ENCODE measurements around the gene DGKH. TPM values are rescaled to one million over a fixed set of nuclear protein-coding genes. Genes with fewer than 3 reads are reported as not detected.

Gene DGKH
- total RNA-seq, 1 experiment from 2014 or later: 9.3 TPM

DNA sequence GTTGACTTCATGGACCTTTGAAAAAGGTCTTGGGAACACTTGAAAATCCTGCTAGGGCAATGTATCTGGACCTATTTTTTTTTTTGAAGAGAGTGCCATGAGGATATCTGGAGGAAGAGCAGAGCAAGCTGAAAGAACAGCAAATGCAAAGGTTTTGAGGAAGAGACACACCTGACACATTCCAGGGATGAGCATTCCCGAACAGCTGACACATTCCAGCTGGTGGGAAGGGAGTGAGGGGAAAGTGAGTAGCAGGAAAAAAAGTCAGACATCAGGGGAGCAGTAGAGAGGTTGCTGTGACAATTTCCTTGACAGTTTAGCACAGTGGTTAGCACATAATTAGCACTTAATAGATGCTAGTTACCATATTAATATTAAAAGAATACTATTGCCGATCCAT is 14.7 kb downstream of the DGKH start:
- H3F3A ChIP-seq (ENCODE audit: insufficient read depth, low read depth): no peaks in the 10 kb centered on the region
- TF ChIP-seq, protein P1, sequence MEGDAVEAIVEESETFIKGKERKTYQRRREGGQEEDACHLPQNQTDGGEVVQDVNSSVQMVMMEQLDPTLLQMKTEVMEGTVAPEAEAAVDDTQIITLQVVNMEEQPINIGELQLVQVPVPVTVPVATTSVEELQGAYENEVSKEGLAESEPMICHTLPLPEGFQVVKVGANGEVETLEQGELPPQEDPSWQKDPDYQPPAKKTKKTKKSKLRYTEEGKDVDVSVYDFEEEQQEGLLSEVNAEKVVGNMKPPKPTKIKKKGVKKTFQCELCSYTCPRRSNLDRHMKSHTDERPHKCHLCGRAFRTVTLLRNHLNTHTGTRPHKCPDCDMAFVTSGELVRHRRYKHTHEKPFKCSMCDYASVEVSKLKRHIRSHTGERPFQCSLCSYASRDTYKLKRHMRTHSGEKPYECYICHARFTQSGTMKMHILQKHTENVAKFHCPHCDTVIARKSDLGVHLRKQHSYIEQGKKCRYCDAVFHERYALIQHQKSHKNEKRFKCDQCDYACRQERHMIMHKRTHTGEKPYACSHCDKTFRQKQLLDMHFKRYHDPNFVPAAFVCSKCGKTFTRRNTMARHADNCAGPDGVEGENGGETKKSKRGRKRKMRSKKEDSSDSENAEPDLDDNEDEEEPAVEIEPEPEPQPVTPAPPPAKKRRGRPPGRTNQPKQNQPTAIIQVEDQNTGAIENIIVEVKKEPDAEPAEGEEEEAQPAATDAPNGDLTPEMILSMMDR (conservative IDR thresholded peaks at IDR 0.05): no peak
- no peak for TF ChIP-seq EZH2 (IDR thresholded peaks at IDR 0.05; ENCODE audit: low read depth)
- H3K9me3 ChIP-seq (ENCODE audit: insufficient read depth, low read depth): no peaks in the 10 kb centered on the region
- no peak overlapping the region for H3K4me2 ChIP-seq
- H3K4me3 ChIP-seq: no peak overlapping the region
- no peak overlapping the region for H3K27ac ChIP-seq
- H3K27me3 ChIP-seq (ENCODE audit: insufficient read depth, low read depth): no peaks in the 10 kb centered on the region
- H4K20me1 ChIP-seq (ENCODE audit: insufficient read depth): no peaks in the 10 kb centered on the region; the same call in 1 of the 2 replicates
- intact Hi-C loops (cut with micrococcal nuclease; ENCODE audit: unreplicated experiment): no loop called here
- no peak overlapping the region for H2AFZ ChIP-seq
- no TSS peak for BruUV-seq (replicated peaks)
- DNase-seq: no peak
- ChIA-PET CTCF (no interaction called here), POLR2A (ENCODE audit: unreplicated experiment) (no interaction called here)
- H3K79me2 ChIP-seq (ENCODE audit: low read depth): no peaks in the 10 kb centered on the region
- H3K4me1 ChIP-seq (replicated peaks; ENCODE audit: insufficient read depth): no peaks in the 10 kb centered on the region
- no peaks in the 10 kb centered on the region for H3K36me3 ChIP-seq (ENCODE audit: low read depth)
- H3K9me2 ChIP-seq (ENCODE audit: insufficient read depth): no peaks in the 10 kb centered on the region

DNA sequence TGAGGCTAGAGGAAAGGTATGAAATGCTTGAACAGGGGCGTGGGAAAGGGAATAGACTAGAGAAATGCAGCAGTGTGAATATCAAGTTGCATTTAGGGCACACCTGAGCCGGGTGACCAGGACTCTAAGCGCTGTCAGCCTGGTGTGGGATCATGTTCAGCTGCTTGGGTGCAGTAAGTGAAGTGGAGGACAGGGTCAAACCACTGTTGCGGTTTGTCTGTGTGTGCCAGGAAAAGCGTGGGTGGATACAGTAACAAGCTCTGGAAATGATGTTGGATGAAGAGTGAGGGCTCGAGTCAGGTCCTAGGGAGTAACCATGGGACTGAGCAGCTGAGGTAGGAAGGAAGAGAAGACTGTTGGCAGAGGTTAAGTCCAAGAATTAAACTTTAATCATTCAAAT is 15.8 kb downstream of the DGKH start:
- Histone ChIP-seq H3K4me2 (no peak overlapping the region), H4K20me1 (ENCODE audit: insufficient read depth) (no peaks in the 10 kb centered on the region; the same call in 1 of the 2 replicates), H3K79me2 (ENCODE audit: low read depth) (no peaks in the 10 kb centered on the region)

DNA sequence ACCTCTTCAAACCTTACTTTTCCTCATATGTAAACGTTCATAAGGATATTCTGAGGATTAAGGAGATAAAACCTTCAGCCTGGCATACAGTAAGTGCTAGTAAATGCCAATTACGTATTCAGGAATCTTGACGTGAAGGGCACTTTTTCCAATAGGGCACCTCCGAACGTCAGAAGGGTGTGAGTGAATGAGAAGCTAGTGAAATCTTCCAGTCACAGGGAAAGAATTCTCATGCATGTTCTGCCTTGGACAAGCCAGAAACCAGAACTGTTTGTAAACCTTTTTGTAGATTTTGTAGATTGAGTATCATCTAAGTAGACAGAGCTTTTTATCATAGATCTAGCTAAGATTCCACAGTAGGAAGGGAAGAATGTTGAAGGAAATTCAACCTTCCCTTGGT is 16.5 kb downstream of the DGKH start:
- no peaks in the 10 kb centered on the region for H3K4me1 ChIP-seq (replicated peaks; ENCODE audit: insufficient read depth)
- ChIA-PET POLR2A (ENCODE audit: unreplicated experiment) (no interaction called here), CTCF (no interaction called here)
- no peaks in the 10 kb centered on the region for H3K9me2 ChIP-seq (ENCODE audit: insufficient read depth)
- H3K27me3 ChIP-seq (ENCODE audit: insufficient read depth, low read depth): no peaks in the 10 kb centered on the region
- H3F3A ChIP-seq (ENCODE audit: insufficient read depth, low read depth): no peaks in the 10 kb centered on the region
- H3K9me3 ChIP-seq (ENCODE audit: insufficient read depth, low read depth): no peaks in the 10 kb centered on the region
- no peak overlapping the region for H2AFZ ChIP-seq
- TF ChIP-seq, protein P1 (conservative IDR thresholded peaks at IDR 0.05): no peak
- no peak for TF ChIP-seq EZH2 (IDR thresholded peaks at IDR 0.05; ENCODE audit: low read depth)
- no TSS peak for BruUV-seq (replicated peaks)
- no peaks in the 10 kb centered on the region; the same call in 1 of the 2 replicates for H4K20me1 ChIP-seq (ENCODE audit: insufficient read depth)
- no peak overlapping the region for H3K4me2 ChIP-seq
- intact Hi-C loops (cut with micrococcal nuclease; ENCODE audit: unreplicated experiment): no loop called here
- DNase-seq: no peak
- H3K36me3 ChIP-seq (ENCODE audit: low read depth): no peaks in the 10 kb centered on the region
- no peak overlapping the region for H3K4me3 ChIP-seq
- H3K79me2 ChIP-seq (ENCODE audit: low read depth): no peaks in the 10 kb centered on the region
- no peak overlapping the region for H3K27ac ChIP-seq

More for the DNA sequence above, 15.8 kb downstream of the DGKH start:
- H3K27me3 ChIP-seq (ENCODE audit: insufficient read depth, low read depth): no peaks in the 10 kb centered on the region
- no peaks in the 10 kb centered on the region for H3F3A ChIP-seq (ENCODE audit: insufficient read depth, low read depth)
- no peak for DNase-seq
- H3K9me2 ChIP-seq (ENCODE audit: insufficient read depth): no peaks in the 10 kb centered on the region
- no TSS peak for BruUV-seq (replicated peaks)
- TF ChIP-seq, protein P1 (conservative IDR thresholded peaks at IDR 0.05): no peak
- TF ChIP-seq EZH2 (IDR thresholded peaks at IDR 0.05; ENCODE audit: low read depth): no peak
- no peaks in the 10 kb centered on the region for H3K9me3 ChIP-seq (ENCODE audit: insufficient read depth, low read depth)
- H3K4me3 ChIP-seq: no peak overlapping the region
- no peaks in the 10 kb centered on the region for H3K4me1 ChIP-seq (replicated peaks; ENCODE audit: insufficient read depth)
- no peak overlapping the region for H2AFZ ChIP-seq
- intact Hi-C loops (cut with micrococcal nuclease; ENCODE audit: unreplicated experiment): no loop called here
- ChIA-PET POLR2A (ENCODE audit: unreplicated experiment) (no interaction called here), CTCF (no interaction called here)
- H3K27ac ChIP-seq: no peak overlapping the region
- no peaks in the 10 kb centered on the region for H3K36me3 ChIP-seq (ENCODE audit: low read depth)

Measured in PC-9 (cell line).